Upper lobe of right lung (tissue), 1 donor: ENCODE results near the gene ARID5B. TPM values are rescaled to one million over a fixed set of nuclear protein-coding genes. Genes with fewer than 3 reads are reported as not detected.
A peak's percentile ranks its signal among the peaks of the same experiment; 100 is the strongest.

Experiments
- ATAC-seq: fragments of 200-7000 bp; cut with Tn5 transposase; one replicate; pipeline ENCODE4 v1.9.1; 2020; ENCODE audit warnings: mild to moderate bottlenecking, moderate library complexity
- DNase-seq: peaks from one replicate; pipeline ENCODE4 v3.0.0-alpha.2; 2020
- H3K27ac ChIP-seq: fragments of 200-600 bp; one replicate; pipeline ENCODE4 v1.8.0; 2022
- H3K27me3 ChIP-seq: fragments of 200-600 bp; one replicate; pipeline ENCODE4 v1.8.0; 2022; ENCODE audit warnings: mild to moderate bottlenecking
- H3K36me3 ChIP-seq: fragments of 200-600 bp; one replicate; pipeline ENCODE4 v1.8.0; 2022
- H3K4me1 ChIP-seq: fragments of 200-600 bp; one replicate; pipeline ENCODE4 v1.8.0; 2022
- H3K4me3 ChIP-seq: fragments of 200-600 bp; one replicate; pipeline ENCODE4 v1.8.0; 2022; ENCODE audit warnings: mild to moderate bottlenecking
- H3K9me3 ChIP-seq: fragments of 200-600 bp; one replicate; pipeline ENCODE4 v1.8.0; 2022
- CTCF ChIP-seq: fragments of 200-600 bp; IDR thresholded peaks from one replicate; pipeline ENCODE4 v1.8.0; 2022; ENCODE audit warnings: antibody characterized with exemption
- intact Hi-C: fragments of 100-400 bp; cut with DNase I; formaldehyde crosslinking; loops from one replicate; pipeline ENCODE4 v1.11.0; 2022
- total RNA-seq: library from RNA; stranded (reverse); fragmentation: NEBNext Ultra II Directional; extraction: Animal tissue kit (Norgen Biotek cat#: 25700); gene quantifications from one replicate; pipeline ENCODE4 v1.2.1, GENCODE V29; 2021
- donor health status: DM: no; HTN: yes; CAD: no; lungs with severe emphysema.

The ARID5B gene
- total RNA-seq, 1 donor from 2014 or later, result 34.1 TPM

- no peaks in the 10 kb centered on the region for H3K36me3 ChIP-seq
- ATAC-seq (peak; percentile 1), DNase-seq (no peak)
- intact Hi-C loops, result no loop called here
- no peaks in the 10 kb centered on the region for H3K27me3 ChIP-seq
- no peaks in the 10 kb centered on the region for H3K9me3 ChIP-seq
- peak overlapping the region; percentile 89 for H3K4me3 ChIP-seq
- H3K27ac ChIP-seq, result peak overlapping the region; percentile 97
- peaks cover 21% of the 10 kb centered on the region for H3K4me1 ChIP-seq
- no peak for TF ChIP-seq CTCF
Observed at GRCh38 chr10:61903928-61904344, 2.4 kb downstream of the ARID5B start.

GRCh38 chr10:61904733-61905725, 3.5 kb downstream of the ARID5B start:
- no peak for ATAC-seq
- Histone ChIP-seq H3K4me3 (peak overlapping the region; percentile 89), H3K27me3 (no peaks in the 10 kb centered on the region), H3K36me3 (no peaks in the 10 kb centered on the region), H3K4me1 (peaks cover 15% of the 10 kb centered on the region), H3K27ac (peak overlapping the region; percentile 97), H3K9me3 (no peaks in the 10 kb centered on the region)
- intact Hi-C loops, result no loop called here
- TF ChIP-seq CTCF, result peak; percentile 15
- DNase-seq, result no peak

- Histone ChIP-seq H3K27me3 (no peaks in the 10 kb centered on the region), H3K36me3 (no peaks in the 10 kb centered on the region), H3K9me3 (no peaks in the 10 kb centered on the region), H3K27ac (peak overlapping the region; percentile 97), H3K4me1 (peaks cover 15% of the 10 kb centered on the region), H3K4me3 (no peak overlapping the region)
- no peak for TF ChIP-seq CTCF
- intact Hi-C loops, result no loop called here
- ATAC-seq (no peak), DNase-seq (no peak)
Observed at GRCh38 chr10:61905837-61906561, 4.5 kb downstream of the ARID5B start.

- DNase-seq, result no peak
- H3K36me3 ChIP-seq, result no peaks in the 10 kb centered on the region
- no peak overlapping the region for H3K27ac ChIP-seq
- TF ChIP-seq CTCF, result no peak
- H3K4me3 ChIP-seq, result no peak overlapping the region
- intact Hi-C loops, result no loop called here
- H3K4me1 ChIP-seq, result peaks cover 15% of the 10 kb centered on the region
- H3K9me3 ChIP-seq, result no peaks in the 10 kb centered on the region
- ATAC-seq, result no peak
- H3K27me3 ChIP-seq, result no peaks in the 10 kb centered on the region
Observed at GRCh38 chr10:61906562-61906901, 5.0 kb downstream of the ARID5B start.

GRCh38 chr10:61907011-61907410, 5.5 kb downstream of the ARID5B start:
- TF ChIP-seq CTCF, result no peak
- no peak overlapping the region for H3K27ac ChIP-seq
- no peaks in the 10 kb centered on the region for H3K9me3 ChIP-seq
- ATAC-seq (no peak), DNase-seq (no peak)
- H3K36me3 ChIP-seq, result no peaks in the 10 kb centered on the region
- intact Hi-C loops, result no loop called here
- H3K4me3 ChIP-seq, result no peak overlapping the region
- no peaks in the 10 kb centered on the region for H3K27me3 ChIP-seq
- peaks cover 15% of the 10 kb centered on the region for H3K4me1 ChIP-seq
